Measurements from ENCODE around the gene NAMPT. TPM values are rescaled to one million over a fixed set of nuclear protein-coding genes. Genes with fewer than 3 reads are reported as not detected.

Gene NAMPT
- total and polyA plus RNA-seq, 9 of the 15 experiments (the other 6 are each of a cell fraction or from before 2014, with no cell fraction given) = 41.1 to 160 (median 106) TPM

- no peak for TF ChIP-seq PYGO2 (tag; IDR thresholded peaks at IDR 0.05)
These were observed 6.1 kb downstream of the NAMPT start (continued) for GRCh38 chr7:106278695-106279094.

GRCh38 chr7:106277976-106278375, 6.8 kb downstream of the NAMPT start:
- H2AFZ ChIP-seq (ENCODE audit: low read depth, low read length) = no peak overlapping the region
- H3K9ac ChIP-seq (ENCODE audit: insufficient read depth in 1 of 2, low read depth in 2 of 2, low read length in 2 of 2) = no peak overlapping the region
- intact Hi-C loops (cut with micrococcal nuclease) (no loop called here), in situ Hi-C loops (cut with MboI) (no loop called here)
- no peak for FAIRE-seq
- H3K9me3 ChIP-seq (replicated peaks; ENCODE audit: control insufficient read depth, insufficient read depth, low read depth, low read length) = no peaks in the 10 kb centered on the region
- DNase-seq (ENCODE audit: extremely low read depth in 1 of 4, low spot score in 3 of 4) = no peak
- peaks cover 86% of the 10 kb centered on the region for H3K79me2 ChIP-seq (ENCODE audit: control insufficient read depth, insufficient read depth, low read length)
- H3K4me1 ChIP-seq (replicated peaks in 1 of 2; ENCODE audit: control insufficient read depth in 2 of 2, insufficient read depth in 2 of 2, low read length in 2 of 2) = peaks cover 0 to 27% of the 10 kb centered on the region in 2 experiments; a peak in 4 of 5 replicates
- 67% methylated on average over 1 of the region's 1 CpG for WGBS (ENCODE audit: insufficient coverage, low coverage, missing lambda C conversion rate)
- H4K20me1 ChIP-seq (replicated peaks; ENCODE audit: control insufficient read depth, insufficient read depth, low read length) = peaks cover 5% of the 10 kb centered on the region; the same call in 1 of the 2 replicates
- no peak overlapping the region for H3K4me3 ChIP-seq
- no peak overlapping the region for H3K27ac ChIP-seq (ENCODE audit: extremely low read depth, low read depth, low read length)
- CTCF ChIA-PET (ENCODE audit: low intra/inter-chr PET ratio) = no interaction called here
- POLR2A ChIA-PET = interaction anchor here (1.6 to 5.2 kb wide), 2 partner anchors 9 to 17 kb away, joined by 6 to 73 read pairs; no protein-coding TSS in a partner anchor
- ATAC-seq = no peak
- no TSS peak for BruUV-seq (replicated peaks)
- no peaks in the 10 kb centered on the region for H3K27me3 ChIP-seq (ENCODE audit: control insufficient read depth in 2 of 2, insufficient read depth in 2 of 2, low read length in 2 of 2)
- no peak overlapping the region for H3K4me2 ChIP-seq (ENCODE audit: insufficient read depth, low read length)
- H3K36me3 ChIP-seq (ENCODE audit: control insufficient read depth, insufficient read depth, low read length) = peaks cover 71% of the 10 kb centered on the region
- no peaks in the 10 kb centered on the region for H3K9me1 ChIP-seq (ENCODE audit: control insufficient read depth, insufficient read depth, low read length)
- no peak for TF ChIP-seq PBX2 (CRISPR knock-in tag; IDR thresholded peaks at IDR 0.05; ENCODE audit: low read depth)
- TF ChIP-seq PBX2 (tag; conservative IDR thresholded peaks at IDR 0.05; ENCODE audit: low read depth) = peak; percentile 65
- TF ChIP-seq MAFG (tag; conservative IDR thresholded peaks at IDR 0.05) = no peak
- TF ChIP-seq BMI1 (IDR thresholded peaks at IDR 0.05; ENCODE audit: low read length) = no peak
- no peak for TF ChIP-seq ATF7 (IDR thresholded peaks at IDR 0.05)
- TF ChIP-seq ZNF639 (CRISPR knock-in tag; conservative IDR thresholded peaks at IDR 0.05 in 1 of 2, IDR thresholded peaks at IDR 0.05 in 1 of 2) = no peak
- TF ChIP-seq RBFOX2 (IDR thresholded peaks at IDR 0.05; ENCODE audit: low read depth, low read length) = 0 out of 2 replicates have a peak, but pooled peaks have one; percentile 9
- TF ChIP-seq COPS2 (conservative IDR thresholded peaks at IDR 0.05) = no peak
- no peak for TF ChIP-seq ELF1 (tag; IDR thresholded peaks at IDR 0.05)
- TF ChIP-seq CBFA2T3 (IDR thresholded peaks at IDR 0.05) = no peak
- TF ChIP-seq MEIS2 (IDR thresholded peaks at IDR 0.05; ENCODE audit: partially characterized antibody) = peak; percentile 66
- TF ChIP-seq LEF1 (IDR thresholded peaks at IDR 0.05) = peak; percentile 63; the same call in 1 of the 2 replicates
- TF ChIP-seq KDM1A (IDR thresholded peaks at IDR 0.05) = peak; percentile 24 to 52; a peak in 2 of 4 replicates
- TF ChIP-seq HNRNPUL1 (IDR thresholded peaks at IDR 0.05; ENCODE audit: low read length) = no peak
- TF ChIP-seq MCM2 (IDR thresholded peaks at IDR 0.05; ENCODE audit: low read depth) = no peak

Measured in K562 (cell line).